Sigmoid colon (tissue), 4 donors: ENCODE results near the gene APLNR.

Experiments used
- CTCF ChIP-seq, 4 experiments: fragments of 450-650 bp in 3 of 4; fragments of 200-600 bp in 1 of 4; IDR thresholded peaks; one replicate each; pipeline ENCODE4 v1.5.1; 2016 to 2019; ENCODE audit warnings: antibody characterized with exemption in 4 of 4, mild to moderate bottlenecking in 3 of 4, moderate library complexity in 2 of 4
- EP300 ChIP-seq, 4 donors: sonication (generic); formaldehyde crosslinking; IDR thresholded peaks; one replicate each; pipeline ENCODE4 v1.6.1; 2017; ENCODE audit warnings: antibody characterized with exemption in 4 of 4
- POLR2A ChIP-seq, 2 donors: fragments of 450-650 bp; IDR thresholded peaks; one replicate each; pipeline ENCODE4 v1.6.1; 2016; ENCODE audit warnings: antibody characterized with exemption in 2 of 2, mild to moderate bottlenecking in 2 of 2, moderate library complexity in 2 of 2
- POLR2AphosphoS5 ChIP-seq, 4 donors: sonication (generic); formaldehyde crosslinking; IDR thresholded peaks; one replicate each; pipeline ENCODE4 v1.6.1; 2017; ENCODE audit warnings: antibody characterized with exemption in 4 of 4

- TF ChIP-seq CTCF (IDR thresholded peaks at IDR 0.05) (no peak), POLR2AphosphoS5 (IDR thresholded peaks at IDR 0.05) (no peak), EP300 (IDR thresholded peaks at IDR 0.05) (no peak), POLR2A (IDR thresholded peaks at IDR 0.05) (no peak)
Observed at GRCh38 chr11:57222239-57222638, 14.8 kb downstream of the APLNR start.
